ENCODE data around the gene THBS3. TPM values are rescaled to one million over a fixed set of nuclear protein-coding genes. Genes with fewer than 3 reads are reported as not detected.

The THBS3 gene
- total RNA-seq, 8 experiments from 2014 or later, result 12.4 to 51.2 (median 21.0) TPM

- in situ Hi-C loops (cut with MboI; ENCODE audit: low pct_unique_long_range_greater_than_20kb in 2 of 9, low sequenced_read_pairs in 9 of 9, unreplicated experiment in 9 of 9), result no loop called here
- WGBS, 10 experiments, result 20 to 100% (median 78%) methylated on average over 1 to 9 of the region's 16 CpGs; no CpG with 5 or more reads in 1 of the 10 experiments
- peak in 1 of 8 experiments; percentile 6 for ATAC-seq (replicated peaks in 6 of 8)
- no peak overlapping the region for H3K4me3 ChIP-seq
- peaks cover 0 to 2% of the 10 kb centered on the region in 2 donors for H3K4me1 ChIP-seq (replicated peaks in 1 of 2)
- no peak overlapping the region for H3K27ac ChIP-seq
Observed at GRCh38 chr1:155187456-155187891, 20.2 kb downstream of the THBS3 start.

GRCh38 chr1:155186794-155187455, 20.8 kb downstream of the THBS3 start:
- in situ Hi-C loops (cut with MboI; ENCODE audit: low pct_unique_long_range_greater_than_20kb in 2 of 9, low sequenced_read_pairs in 9 of 9, unreplicated experiment in 9 of 9), result no loop called here
- peak in 3 of 8 experiments; percentile 9 to 15 (median 14) for ATAC-seq (replicated peaks in 6 of 8)
- Histone ChIP-seq H3K27ac (no peak overlapping the region), H3K4me1 (replicated peaks in 1 of 2) (no peaks in the 10 kb centered on the region), H3K4me3 (no peak overlapping the region)
- 56 to 100% (median 90%) methylated on average over 1 to 14 of the region's 14 CpGs; no CpG with 5 or more reads in 3 of the 10 experiments for WGBS, 10 experiments

GRCh38 chr1:155186067-155186793, 21.5 kb downstream of the THBS3 start:
- WGBS, 10 experiments, result 0 to 93% (median 74%) methylated on average over 2 to 7 of the region's 8 CpGs; no CpG with 5 or more reads in 4 of the 10 experiments
- H3K4me1 ChIP-seq (replicated peaks in 1 of 2), result no peaks in the 10 kb centered on the region
- no peak overlapping the region for H3K4me3 ChIP-seq
- H3K27ac ChIP-seq, result no peak overlapping the region
- peak in 1 of 8 experiments; percentile 11 for ATAC-seq (replicated peaks in 6 of 8)
- in situ Hi-C loops (cut with MboI; ENCODE audit: low pct_unique_long_range_greater_than_20kb in 2 of 9, low sequenced_read_pairs in 9 of 9, unreplicated experiment in 9 of 9), result no loop called here

GRCh38 chr1:155185783-155186066, 22.0 kb downstream of the THBS3 start:
- H3K27ac ChIP-seq, result no peak overlapping the region
- 53 to 100% (median 86%) methylated on average over 1 to 6 of the region's 6 CpGs; no CpG with 5 or more reads in 5 of the 10 experiments for WGBS, 10 experiments
- in situ Hi-C loops (cut with MboI; ENCODE audit: low pct_unique_long_range_greater_than_20kb in 2 of 9, low sequenced_read_pairs in 9 of 9, unreplicated experiment in 9 of 9), result no loop called here
- no peaks in the 10 kb centered on the region for H3K4me1 ChIP-seq (replicated peaks in 1 of 2)
- H3K4me3 ChIP-seq, result no peak overlapping the region
- peak in 2 of 8 experiments; percentile 2 to 6 for ATAC-seq (replicated peaks in 6 of 8)

- in situ Hi-C loops (cut with MboI; ENCODE audit: low pct_unique_long_range_greater_than_20kb in 2 of 9, low sequenced_read_pairs in 9 of 9, unreplicated experiment in 9 of 9), result no loop called here
- no peak overlapping the region for H3K27ac ChIP-seq
- ATAC-seq (replicated peaks in 6 of 8), result peak; percentile 10 to 71 (median 18)
- no peaks in the 10 kb centered on the region for H3K4me1 ChIP-seq (replicated peaks in 1 of 2)
- no peak overlapping the region for H3K4me3 ChIP-seq
- 80 to 100% (median 86%) methylated on average over 1 to 12 of the region's 21 CpGs; no CpG with 5 or more reads in 3 of the 10 experiments for WGBS, 10 experiments
Observed at GRCh38 chr1:155184835-155185782, 22.6 kb downstream of the THBS3 start.

- H3K4me1 ChIP-seq (replicated peaks in 1 of 2), result no peaks in the 10 kb centered on the region
- WGBS, 10 experiments, result 91 to 100% (median 92%) methylated on average over 1 to 4 of the region's 4 CpGs; no CpG with 5 or more reads in 7 of the 10 experiments
- peak in 1 of 8 experiments; percentile 5 for ATAC-seq (replicated peaks in 6 of 8)
- H3K4me3 ChIP-seq, result no peak overlapping the region
- H3K27ac ChIP-seq, result no peak overlapping the region
- in situ Hi-C loops (cut with MboI; ENCODE audit: low pct_unique_long_range_greater_than_20kb in 2 of 9, low sequenced_read_pairs in 9 of 9, unreplicated experiment in 9 of 9), result no loop called here
Observed at GRCh38 chr1:155184351-155184811, 23.3 kb downstream of the THBS3 start.

GRCh38 chr1:155183775-155184221, 23.9 kb downstream of the THBS3 start:
- WGBS, 10 experiments, result 60 to 100% (median 96%) methylated on average over 1 to 12 of the region's 20 CpGs; no CpG with 5 or more reads in 2 of the 10 experiments
- H3K4me3 ChIP-seq, result no peak overlapping the region
- H3K27ac ChIP-seq, result no peak overlapping the region
- in situ Hi-C loops (cut with MboI; ENCODE audit: low pct_unique_long_range_greater_than_20kb in 2 of 9, low sequenced_read_pairs in 9 of 9, unreplicated experiment in 9 of 9), result no loop called here
- H3K4me1 ChIP-seq (replicated peaks in 1 of 2), result no peaks in the 10 kb centered on the region
- peak in 4 of 8 experiments; percentile 2 to 20 (median 8) for ATAC-seq (replicated peaks in 6 of 8)

GRCh38 chr1:155182052-155182550, 25.6 kb downstream of the THBS3 start:
- Histone ChIP-seq H3K4me3 (no peak overlapping the region), H3K27ac (no peak overlapping the region), H3K4me1 (replicated peaks in 1 of 2) (no peaks in the 10 kb centered on the region)
- ATAC-seq (replicated peaks in 6 of 8), result no peak
- 100% methylated on average over 1 to 2 of the region's 7 CpGs; no CpG with 5 or more reads in 6 of the 10 experiments for WGBS, 10 experiments
- in situ Hi-C loops (cut with MboI; ENCODE audit: low pct_unique_long_range_greater_than_20kb in 2 of 9, low sequenced_read_pairs in 9 of 9, unreplicated experiment in 9 of 9), result no loop called here

GRCh38 chr1:155181371-155182051, 26.2 kb downstream of the THBS3 start:
- 42 to 100% (median 99%) methylated on average over 3 to 14 of the region's 18 CpGs; no CpG with 5 or more reads in 5 of the 10 experiments for WGBS, 10 experiments

GRCh38 chr1:155179112-155180031, 28.3 kb downstream of the THBS3 start:
- Histone ChIP-seq H3K4me1 (replicated peaks in 1 of 2) (peaks cover 10 to 11% of the 10 kb centered on the region in 2 donors), H3K4me3 (no peak overlapping the region), H3K27ac (no peak overlapping the region)
- ATAC-seq (replicated peaks in 6 of 8), result no peak
- WGBS, 10 experiments, result 71 to 100% (median 98%) methylated on average over 1 to 20 of the region's 31 CpGs; no CpG with 5 or more reads in 2 of the 10 experiments
- in situ Hi-C loops (cut with MboI; ENCODE audit: low pct_unique_long_range_greater_than_20kb in 2 of 9, low sequenced_read_pairs in 9 of 9, unreplicated experiment in 9 of 9), result no loop called here

More at GRCh38 chr1:155181371-155182051, 26.2 kb downstream of the THBS3 start:
- no peak for ATAC-seq (replicated peaks in 6 of 8)
- Histone ChIP-seq H3K4me1 (replicated peaks in 1 of 2) (peaks cover 0 to under 1% of the 10 kb centered on the region in 2 donors), H3K4me3 (no peak overlapping the region), H3K27ac (no peak overlapping the region)
- in situ Hi-C loops (cut with MboI; ENCODE audit: low pct_unique_long_range_greater_than_20kb in 2 of 9, low sequenced_read_pairs in 9 of 9, unreplicated experiment in 9 of 9), result no loop called here

- no peak overlapping the region for H3K4me3 ChIP-seq
- H3K4me1 ChIP-seq (replicated peaks in 1 of 2), result peaks cover 10 to 11% of the 10 kb centered on the region in 2 donors
- ATAC-seq (replicated peaks in 6 of 8), result no peak
- WGBS, 10 experiments, result 67 to 100% (median 95%) methylated on average over 1 to 11 of the region's 30 CpGs; no CpG with 5 or more reads in 4 of the 10 experiments
- in situ Hi-C loops (cut with MboI; ENCODE audit: low pct_unique_long_range_greater_than_20kb in 2 of 9, low sequenced_read_pairs in 9 of 9, unreplicated experiment in 9 of 9), result no loop called here
- H3K27ac ChIP-seq, result no peak overlapping the region
Observed at GRCh38 chr1:155178441-155179111, 29.1 kb downstream of the THBS3 start.
